ENCODE results near the gene DCTN5. TPM values are rescaled to one million over a fixed set of nuclear protein-coding genes. Genes with fewer than 3 reads are reported as not detected.

The DCTN5 gene
- total and polyA plus RNA-seq, 2 of the 13 experiments (the other 11 are each of a cell fraction or from before 2014, with no cell fraction given): 105 to 207 TPM

DNA sequence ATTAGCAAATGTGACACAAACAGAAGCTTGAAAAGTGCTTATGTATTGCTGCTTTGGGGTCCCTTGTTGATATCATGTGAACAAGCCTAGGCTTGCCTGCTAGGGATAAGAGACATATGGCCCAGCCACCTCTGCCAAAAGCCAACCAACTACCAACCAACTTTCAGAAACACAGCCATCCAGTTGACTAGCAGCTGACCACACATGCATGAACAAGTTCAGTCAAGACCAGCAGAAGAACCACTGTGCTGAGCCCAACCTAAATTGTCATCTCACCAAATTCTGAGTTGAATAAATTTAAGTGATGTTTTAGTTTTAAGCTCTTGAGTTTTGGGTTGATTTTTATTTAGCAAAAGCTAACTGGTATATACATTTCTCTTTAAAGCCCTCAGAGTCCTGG lies 68.3 kb downstream of the DCTN5 start:
- ChIA-PET POLR2A (no interaction called here), CTCF (ENCODE audit: low intra/inter-chr PET ratio, low total read pairs) (no interaction called here)
- DNase-seq (ENCODE audit: low spot score) (no peak), FAIRE-seq (no peak), ATAC-seq (no peak)
- Histone ChIP-seq H2AFZ (ENCODE audit: low read length) (no peak overlapping the region), H3K79me2 (ENCODE audit: insufficient read depth, low read length) (no peaks in the 10 kb centered on the region), H3K9ac (ENCODE audit: insufficient read depth, low read depth, low read length) (no peak overlapping the region), H3K27ac (ENCODE audit: extremely low read length, insufficient read depth, low read length) (no peak overlapping the region), H3K4me2 (ENCODE audit: low read depth, low read length) (no peak overlapping the region), H3K36me3 (replicated peaks in 1 of 2; ENCODE audit: control insufficient read depth in 1 of 2, insufficient read depth in 2 of 2, low read length in 2 of 2) (no peaks in the 10 kb centered on the region), H3K27me3 (ENCODE audit: control insufficient read depth in 1 of 2, insufficient read depth in 2 of 2, low read length in 2 of 2) (peaks cover 1 to 3% of the 10 kb centered on the region in 2 experiments; a peak in 1 of 5 replicates), H3K4me3 (replicated peaks in 1 of 3; ENCODE audit: insufficient read depth in 1 of 3, low read depth in 2 of 3, low read length in 3 of 3) (no peak overlapping the region), H3K4me1 (ENCODE audit: insufficient read depth, low read length) (peaks cover 22% of the 10 kb centered on the region), H4K20me1 (ENCODE audit: insufficient read depth, low read length) (no peaks in the 10 kb centered on the region), H3K9me3 (ENCODE audit: low read length) (peaks cover 19% of the 10 kb centered on the region)
- TF ChIP-seq ZNF331 (CRISPR knock-in tag; IDR thresholded peaks at IDR 0.05) (peak; percentile 100), GTF3A (CRISPR knock-in tag; conservative IDR thresholded peaks at IDR 0.05) (no peak), ZNF563 (CRISPR knock-in tag; IDR thresholded peaks at IDR 0.05) (no peak), MTA3 (CRISPR knock-in tag; IDR thresholded peaks at IDR 0.05) (no peak), AHDC1 (CRISPR knock-in tag; IDR thresholded peaks at IDR 0.05; ENCODE audit: borderline replicate concordance) (no peak)
- BruUV-seq (replicated peaks): no TSS peak
- in situ Hi-C loops (cut with HindIII; ENCODE audit: extremely low pct_ligation_motif_present, low pct_unique_long_range_greater_than_20kb): no loop called here
- intact Hi-C loops (cut with micrococcal nuclease; ENCODE audit: unreplicated experiment): no loop called here
